ENCODE data around the gene GNAQ.

- TF ChIP-seq CTCF (IDR thresholded peaks at IDR 0.05) (no peak), POLR2A (IDR thresholded peaks at IDR 0.05) (no peak)
Observed at GRCh38 chr9:77710316-77710715, 321.3 kb downstream of the GNAQ start.
